Kidney (tissue), 14 donors: ENCODE data around the gene ANKRD35. TPM values are rescaled to one million over a fixed set of nuclear protein-coding genes. Genes with fewer than 3 reads are reported as not detected.

ENCODE experiments used
- DNase-seq, 5 donors: peaks; one replicate each; pipeline ENCODE4 v3.0.0-alpha.2; 2013 to 2020
- FAIRE-seq: peaks from 2 replicates; lab custom pipeline; 2012; peaks lifted over from hg19 to GRCh38; lab: Jason Lieb, UNC
- H3K27ac ChIP-seq, 2 donors: one replicate each; pipeline ENCODE4 v1.7.0; 2013; ENCODE audit warnings: low read depth in 2 of 2, low read length in 2 of 2, inconsistent platforms in 1 of 2
- H3K27me3 ChIP-seq: one replicate; pipeline ENCODE4 v1.7.1; 2013; ENCODE audit warnings: low read length, inconsistent platforms; ENCODE audit not compliant: control insufficient read depth, insufficient read depth
- H3K36me3 ChIP-seq, 3 donors: one replicate each; pipeline versions ENCODE4 v1.7.0 to v1.7.1; 2013; ENCODE audit warnings: low read length in 3 of 3, control low read depth in 1 of 3, inconsistent platforms in 1 of 3; ENCODE audit not compliant: insufficient read depth in 3 of 3, control insufficient read depth in 2 of 3
- H3K4me1 ChIP-seq, 3 donors: one replicate each; pipeline versions ENCODE4 v1.7.0 to v1.7.1; 2013; ENCODE audit warnings: low read length in 3 of 3, inconsistent platforms in 1 of 3, low read depth in 1 of 3; ENCODE audit not compliant: control insufficient read depth in 2 of 3, insufficient read depth in 2 of 3
- H3K4me3 ChIP-seq, 3 donors: one replicate each; pipeline versions ENCODE4 v1.7.0 to v1.8.1; 2013; ENCODE audit warnings: low read length in 3 of 3, control low read depth in 1 of 3, inconsistent platforms in 1 of 3
- H3K9ac ChIP-seq, 3 donors: one replicate each; pipeline versions ENCODE4 v1.7.0 to v1.7.1; 2013; ENCODE audit warnings: low read length in 3 of 3, control low read depth in 1 of 3, inconsistent platforms in 1 of 3
- H3K9me3 ChIP-seq, 3 donors: one replicate each; pipeline versions ENCODE4 v1.7.0 to v1.7.1; 2013; ENCODE audit warnings: low read length in 3 of 3, control low read depth in 1 of 3, inconsistent platforms in 1 of 3; ENCODE audit not compliant: control insufficient read depth in 2 of 3, insufficient read depth in 1 of 3
- intact Hi-C: fragments of 100-400 bp; cut with DNase I; formaldehyde crosslinking; loops from one replicate; pipeline ENCODE4 v1.11.1; 2022
- polyA plus RNA-seq: library from polyadenylated mRNA; stranded (reverse); fragments of 350-450 nt; fragmentation: Illumina TruSeq; extraction: RNeasy Lipid Tissue Mini Kit (QIAGEN cat#74804); gene quantifications from one replicate; pipeline ENCODE4 v1.2.3, GENCODE V29; 2014; ENCODE audit warnings: low read depth, low replicate concordance; ENCODE audit not compliant: insufficient read depth
- total RNA-seq: library from RNA; stranded (reverse); fragmentation: NEBNext Ultra II Directional; extraction: Animal tissue kit (Norgen Biotek cat#: 25700); gene quantifications from one replicate; pipeline ENCODE4 v1.2.1, GENCODE V29; 2021
- TF ChIP-seq, protein P1 (sequence below): IDR thresholded peaks from 3 replicates; pipeline ENCODE4 v1.5.1; 2012; ENCODE audit warnings: mild to moderate bottlenecking, moderate library complexity, borderline replicate concordance; ENCODE audit not compliant: insufficient read depth; ENCODE audit errors: extremely low read depth
- donor health status: control.
- donor health status: control.
- donor health status: control.
- donor health status: control.
- donor health status: control.
- donor health status: DM: yes; HTN: yes; CAD: no.
- donor health status: Normal renal cell carcinoma (clear cell type).

Gene ANKRD35
- total and polyA plus RNA-seq, 2 donors from 2014 or later: 0.71 to 1.2 TPM

DNA sequence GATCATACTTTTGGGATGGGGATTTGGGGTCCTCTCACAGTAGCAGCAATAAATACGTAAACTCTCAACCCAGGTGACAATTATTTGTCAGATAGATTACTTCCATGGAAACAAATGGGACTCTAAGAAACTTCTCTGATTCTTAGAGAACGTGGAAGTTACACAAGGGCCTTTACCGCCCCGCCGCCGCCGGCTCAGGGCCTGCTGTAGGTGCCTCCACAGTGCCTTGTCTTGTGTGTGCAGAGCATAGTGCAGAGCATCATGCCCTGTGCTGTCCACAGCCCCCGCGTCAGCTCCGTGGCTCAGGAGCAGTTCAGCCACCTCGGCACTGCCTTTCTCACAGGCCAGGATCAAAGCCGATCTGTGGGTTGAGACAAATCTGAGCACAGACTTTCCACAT lies 11.0 kb downstream of the ANKRD35 start:
- intact Hi-C loops: no loop called here

DNA sequence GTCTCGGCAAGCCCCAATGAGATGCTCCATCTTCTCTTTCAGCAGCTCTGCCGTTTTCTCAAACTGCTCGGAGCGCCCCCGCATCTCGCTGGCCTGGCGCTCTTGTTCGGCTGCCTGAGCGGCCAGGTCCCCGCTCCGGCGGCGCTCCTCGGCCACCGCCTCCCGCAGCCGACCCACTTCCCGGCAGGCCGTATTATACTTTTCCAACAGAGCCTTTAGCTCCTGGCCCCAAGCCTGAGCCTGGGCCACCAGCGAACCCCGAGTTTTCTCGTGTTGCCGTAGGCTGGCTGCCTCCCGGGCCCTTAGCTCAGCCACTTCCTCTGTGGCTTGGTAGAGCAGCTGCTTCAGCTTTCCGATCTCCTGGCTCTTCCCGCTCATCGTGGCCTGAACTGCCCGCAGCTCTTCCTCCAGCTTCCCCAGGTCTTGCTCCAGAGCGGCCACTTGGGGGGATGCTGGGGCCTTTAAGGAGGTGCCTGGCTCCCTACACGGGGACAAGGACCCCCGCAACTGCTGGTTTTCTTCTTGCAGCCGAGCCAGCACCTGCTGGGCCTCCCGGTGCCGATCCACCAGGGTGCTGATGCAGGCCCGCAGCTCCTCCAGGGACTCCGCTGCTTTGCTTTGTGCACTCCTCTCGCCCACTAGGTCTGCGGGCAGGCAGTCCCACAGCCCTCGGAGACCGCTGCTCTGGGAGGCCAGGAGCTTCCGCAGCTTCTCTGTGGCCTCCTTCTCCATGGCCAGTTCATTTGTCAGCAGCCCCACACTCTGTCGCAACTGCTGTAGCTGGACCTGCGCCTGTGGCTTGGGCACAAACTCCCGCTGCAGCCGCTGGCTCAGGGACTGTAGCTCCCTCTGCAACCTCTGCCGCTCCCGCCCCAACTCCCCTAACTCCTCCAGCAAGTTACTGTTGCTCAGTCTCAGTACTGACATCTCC lies 13.4 kb downstream of the ANKRD35 start:
- intact Hi-C loops: no loop called here

More for the DNA sequence above, 11.0 kb downstream of the ANKRD35 start:
- H3K9me3 ChIP-seq: no peaks in the 10 kb centered on the region
- H3K9ac ChIP-seq: no peak overlapping the region
- H3K27ac ChIP-seq: no peak overlapping the region
- DNase-seq: no peak
- peaks cover 0 to 5% (median 0%) of the 10 kb centered on the region in 3 donors for H3K4me1 ChIP-seq
- no peak for FAIRE-seq
- no peak overlapping the region for H3K4me3 ChIP-seq
- TF ChIP-seq, protein P1, sequence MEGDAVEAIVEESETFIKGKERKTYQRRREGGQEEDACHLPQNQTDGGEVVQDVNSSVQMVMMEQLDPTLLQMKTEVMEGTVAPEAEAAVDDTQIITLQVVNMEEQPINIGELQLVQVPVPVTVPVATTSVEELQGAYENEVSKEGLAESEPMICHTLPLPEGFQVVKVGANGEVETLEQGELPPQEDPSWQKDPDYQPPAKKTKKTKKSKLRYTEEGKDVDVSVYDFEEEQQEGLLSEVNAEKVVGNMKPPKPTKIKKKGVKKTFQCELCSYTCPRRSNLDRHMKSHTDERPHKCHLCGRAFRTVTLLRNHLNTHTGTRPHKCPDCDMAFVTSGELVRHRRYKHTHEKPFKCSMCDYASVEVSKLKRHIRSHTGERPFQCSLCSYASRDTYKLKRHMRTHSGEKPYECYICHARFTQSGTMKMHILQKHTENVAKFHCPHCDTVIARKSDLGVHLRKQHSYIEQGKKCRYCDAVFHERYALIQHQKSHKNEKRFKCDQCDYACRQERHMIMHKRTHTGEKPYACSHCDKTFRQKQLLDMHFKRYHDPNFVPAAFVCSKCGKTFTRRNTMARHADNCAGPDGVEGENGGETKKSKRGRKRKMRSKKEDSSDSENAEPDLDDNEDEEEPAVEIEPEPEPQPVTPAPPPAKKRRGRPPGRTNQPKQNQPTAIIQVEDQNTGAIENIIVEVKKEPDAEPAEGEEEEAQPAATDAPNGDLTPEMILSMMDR: no peak
- no peaks in the 10 kb centered on the region for H3K36me3 ChIP-seq
- H3K27me3 ChIP-seq: no peaks in the 10 kb centered on the region

DNA sequence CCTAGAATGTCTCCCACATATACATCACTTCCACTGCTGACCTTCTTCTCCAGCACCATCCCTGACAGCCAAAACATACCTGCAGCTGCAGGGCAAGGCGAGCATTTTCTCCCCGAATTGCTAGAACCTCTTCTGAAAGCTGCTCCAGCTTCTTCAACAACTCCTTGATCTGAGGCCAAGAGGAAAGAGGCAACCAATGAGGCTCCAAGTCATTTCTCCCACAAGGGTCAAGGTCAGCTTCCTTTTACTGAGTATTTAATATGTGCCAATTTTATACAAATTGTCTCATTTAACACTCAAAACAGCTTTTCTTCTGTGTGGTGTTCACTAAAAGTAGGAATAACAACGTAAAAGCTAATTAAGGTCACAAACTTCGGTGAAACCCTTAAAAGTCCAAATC lies 17.4 kb downstream of the ANKRD35 start:
- TF ChIP-seq, protein P1: no peak
- H3K4me3 ChIP-seq: no peak overlapping the region
- H3K27ac ChIP-seq: no peak overlapping the region
- FAIRE-seq (no peak), DNase-seq (no peak)
- no peaks in the 10 kb centered on the region for H3K27me3 ChIP-seq
- H3K9me3 ChIP-seq: no peaks in the 10 kb centered on the region
- H3K9ac ChIP-seq: no peak overlapping the region
- H3K36me3 ChIP-seq: no peaks in the 10 kb centered on the region
- peaks cover 0 to 3% (median 0%) of the 10 kb centered on the region in 3 donors for H3K4me1 ChIP-seq
- intact Hi-C loops: no loop called here

More for the DNA sequence above, 13.4 kb downstream of the ANKRD35 start:
- DNase-seq (peak; percentile 65 to 80 (median 73)), FAIRE-seq (no peak)
- Histone ChIP-seq H3K4me3 (peak overlapping the region; percentile 24 to 62 (median 58)), H3K36me3 (no peaks in the 10 kb centered on the region), H3K27me3 (no peaks in the 10 kb centered on the region), H3K9ac (peak overlapping the region; percentile 9 to 44 (median 38)), H3K27ac (peak overlapping the region in 1 of 2 donors; percentile 9), H3K4me1 (peaks cover 0 to 3% (median 0%) of the 10 kb centered on the region in 3 donors), H3K9me3 (no peaks in the 10 kb centered on the region)
- TF ChIP-seq, protein P1: no peak
